ENCODE measurements around the gene PLEKHA1. TPM values are rescaled to one million over a fixed set of nuclear protein-coding genes. Genes with fewer than 3 reads are reported as not detected.

PLEKHA1 gene
- total and polyA plus RNA-seq, 2 of the 13 experiments (the other 11 are each of a cell fraction or from before 2014, with no cell fraction given): 32.2 to 53.3 TPM

- 0 out of 2 replicates have a peak, but pooled peaks have one; percentile 49 for TF ChIP-seq ZBED4 (CRISPR knock-in tag; IDR thresholded peaks at IDR 0.05; ENCODE audit: borderline replicate concordance)
- peak; percentile 45; the same call in 1 of the 2 replicates for TF ChIP-seq MEIS2 (CRISPR knock-in tag; IDR thresholded peaks at IDR 0.05)
- TF ChIP-seq SUZ12 (IDR thresholded peaks at IDR 0.05; ENCODE audit: low read depth, low read length): peak; percentile 80
- TF ChIP-seq, protein P1, sequence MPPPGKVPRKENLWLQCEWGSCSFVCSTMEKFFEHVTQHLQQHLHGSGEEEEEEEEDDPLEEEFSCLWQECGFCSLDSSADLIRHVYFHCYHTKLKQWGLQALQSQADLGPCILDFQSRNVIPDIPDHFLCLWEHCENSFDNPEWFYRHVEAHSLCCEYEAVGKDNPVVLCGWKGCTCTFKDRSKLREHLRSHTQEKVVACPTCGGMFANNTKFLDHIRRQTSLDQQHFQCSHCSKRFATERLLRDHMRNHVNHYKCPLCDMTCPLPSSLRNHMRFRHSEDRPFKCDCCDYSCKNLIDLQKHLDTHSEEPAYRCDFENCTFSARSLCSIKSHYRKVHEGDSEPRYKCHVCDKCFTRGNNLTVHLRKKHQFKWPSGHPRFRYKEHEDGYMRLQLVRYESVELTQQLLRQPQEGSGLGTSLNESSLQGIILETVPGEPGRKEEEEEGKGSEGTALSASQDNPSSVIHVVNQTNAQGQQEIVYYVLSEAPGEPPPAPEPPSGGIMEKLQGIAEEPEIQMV (CRISPR knock-in tag; IDR thresholded peaks at IDR 0.05; ENCODE audit: low read depth): peak; percentile 88; the same call in 1 of the 2 replicates
- TF ChIP-seq GMEB1 (CRISPR knock-in tag; IDR thresholded peaks at IDR 0.05; ENCODE audit: borderline replicate concordance): peak; percentile 94
- no peak for TF ChIP-seq PHF8 (CRISPR knock-in tag; IDR thresholded peaks at IDR 0.05)
- TF ChIP-seq U2AF1 (optimal IDR thresholded peaks at IDR 0.05; ENCODE audit: low read depth, low read length): no peak
- TF ChIP-seq ZFP36L2 (CRISPR knock-in tag; IDR thresholded peaks at IDR 0.05): no peak
- no peak for TF ChIP-seq CHCHD3 (CRISPR knock-in tag; IDR thresholded peaks at IDR 0.05)
- TF ChIP-seq ZNF597 (CRISPR knock-in tag; IDR thresholded peaks at IDR 0.05): 0 out of 2 replicates have a peak, but pooled peaks have one; percentile 47
- peak; percentile 56; the same call in 1 of the 2 replicates for TF ChIP-seq TOPORS (CRISPR knock-in tag; IDR thresholded peaks at IDR 0.05)
- peak; percentile 93 for TF ChIP-seq ZNF143 (CRISPR knock-in tag; IDR thresholded peaks at IDR 0.05)
- TF ChIP-seq SRSF4 (IDR thresholded peaks at IDR 0.05; ENCODE audit: low read depth, low read length, poor library complexity, severe bottlenecking): no peak
- no peak for TF ChIP-seq RFXANK (CRISPR knock-in tag; IDR thresholded peaks at IDR 0.05)
- TF ChIP-seq, protein P2, sequence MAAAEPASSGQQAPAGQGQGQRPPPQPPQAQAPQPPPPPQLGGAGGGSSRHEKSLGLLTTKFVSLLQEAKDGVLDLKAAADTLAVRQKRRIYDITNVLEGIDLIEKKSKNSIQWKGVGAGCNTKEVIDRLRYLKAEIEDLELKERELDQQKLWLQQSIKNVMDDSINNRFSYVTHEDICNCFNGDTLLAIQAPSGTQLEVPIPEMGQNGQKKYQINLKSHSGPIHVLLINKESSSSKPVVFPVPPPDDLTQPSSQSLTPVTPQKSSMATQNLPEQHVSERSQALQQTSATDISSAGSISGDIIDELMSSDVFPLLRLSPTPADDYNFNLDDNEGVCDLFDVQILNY (CRISPR knock-in tag; conservative IDR thresholded peaks at IDR 0.05): peak; percentile 20; the same call in 1 of the 2 replicates
- TF ChIP-seq GABPA (IDR thresholded peaks at IDR 0.05; ENCODE audit: low read depth, low read length): peak; percentile 44
- TF ChIP-seq GABPA (CRISPR knock-in tag; IDR thresholded peaks at IDR 0.05; ENCODE audit: low read depth): no peak
- peak; percentile 81; the same call in 2 of the 3 replicates for TF ChIP-seq MXI1 (IDR thresholded peaks at IDR 0.05; ENCODE audit: borderline replicate concordance, low read depth, low read length)
- TF ChIP-seq, protein P3, sequence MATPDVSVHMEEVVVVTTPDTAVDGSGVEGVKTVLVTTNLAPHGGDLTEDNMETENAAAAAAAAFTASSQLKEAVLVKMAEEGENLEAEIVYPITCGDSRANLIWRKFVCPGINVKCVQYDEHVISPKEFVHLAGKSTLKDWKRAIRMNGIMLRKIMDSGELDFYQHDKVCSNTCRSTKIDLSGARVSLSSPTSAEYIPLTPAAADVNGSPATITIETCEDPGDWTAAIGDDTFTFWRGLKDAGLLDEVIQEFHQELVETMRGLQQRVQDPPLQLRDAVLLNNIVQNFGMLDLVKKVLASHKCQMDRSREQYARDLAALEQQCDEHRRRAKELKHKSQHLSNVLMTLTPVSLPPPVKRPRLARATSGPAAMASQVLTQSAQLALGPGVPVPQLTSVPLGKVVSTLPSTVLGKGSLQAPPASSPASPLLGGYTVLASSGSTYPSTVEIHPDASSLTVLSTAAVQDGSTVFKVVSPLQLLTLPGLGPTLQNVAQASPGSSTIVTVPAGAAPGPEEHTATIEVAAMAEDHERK (CRISPR knock-in tag; IDR thresholded peaks at IDR 0.05; ENCODE audit: low read depth): peak; percentile 89
Measured at GRCh38 chr10:122374237-122374858, at the start of gene PLEKHA1 (continued).
